ENCODE data around the gene PHF1.

Gene PHF1

GRCh38 chr6:33425668-33426577 is 15.1 kb downstream of the PHF1 start (continued):
- TF ChIP-seq KLF17 (tag by site-specific recombination; IDR thresholded peaks at IDR 0.05): peak; percentile 50; the same call in 1 of the 2 replicates
- no peak for TF ChIP-seq ZSCAN23 (tag by site-specific recombination; IDR thresholded peaks at IDR 0.05)
- TF ChIP-seq ZNF10 (tag by site-specific recombination; IDR thresholded peaks at IDR 0.05): no peak
- TF ChIP-seq ZIC2 (tag by site-specific recombination; IDR thresholded peaks at IDR 0.05): peak; percentile 76
- no peak for TF ChIP-seq AEBP2 (tag by site-specific recombination; IDR thresholded peaks at IDR 0.05; ENCODE audit: borderline replicate concordance)
- TF ChIP-seq ZNF426 (tag by site-specific recombination; IDR thresholded peaks at IDR 0.05): no peak
- TF ChIP-seq ZNF121 (tag by site-specific recombination; IDR thresholded peaks at IDR 0.05): no peak
- no peak for TF ChIP-seq ZNF18 (tag by site-specific recombination; IDR thresholded peaks at IDR 0.05)
- TF ChIP-seq ZNF76 (tag by site-specific recombination; IDR thresholded peaks at IDR 0.05; ENCODE audit: borderline replicate concordance, low read depth): no peak
- no peak for TF ChIP-seq BCL6B (tag by site-specific recombination; IDR thresholded peaks at IDR 0.05)
- no peak for TF ChIP-seq GFI1B (tag by site-specific recombination; IDR thresholded peaks at IDR 0.05)
- TF ChIP-seq ZNF24 (tag by site-specific recombination; IDR thresholded peaks at IDR 0.05): no peak
- TF ChIP-seq ZSCAN4 (tag by site-specific recombination; IDR thresholded peaks at IDR 0.05): no peak
- no peak for TF ChIP-seq INSM2 (tag by site-specific recombination; IDR thresholded peaks at IDR 0.05)
- no peak for TF ChIP-seq ZNF843 (tag by site-specific recombination; IDR thresholded peaks at IDR 0.05)
- TF ChIP-seq ZNF248 (tag by site-specific recombination; IDR thresholded peaks at IDR 0.05): no peak
- TF ChIP-seq ZEB2 (tag by site-specific recombination; IDR thresholded peaks at IDR 0.05): peak; percentile 75; the same call in 1 of the 2 replicates
- TF ChIP-seq ZNF791 (tag by site-specific recombination; IDR thresholded peaks at IDR 0.05): no peak
- TF ChIP-seq GLI2 (tag by site-specific recombination; IDR thresholded peaks at IDR 0.05; ENCODE audit: borderline replicate concordance, low read depth): no peak
- no peak for TF ChIP-seq ZNF747 (tag by site-specific recombination; IDR thresholded peaks at IDR 0.05)
- TF ChIP-seq PATZ1 (tag by site-specific recombination; IDR thresholded peaks at IDR 0.05): peak; percentile 84
- no peak for TF ChIP-seq ZNF292 (tag by site-specific recombination; IDR thresholded peaks at IDR 0.05; ENCODE audit: borderline replicate concordance, low read depth)
- no peak for TF ChIP-seq ZBTB48 (tag by site-specific recombination; IDR thresholded peaks at IDR 0.05)
- peak; percentile 80 for TF ChIP-seq WT1 (tag by site-specific recombination; IDR thresholded peaks at IDR 0.05)
- TF ChIP-seq ZNF239 (tag by site-specific recombination; IDR thresholded peaks at IDR 0.05): no peak
- no peak for TF ChIP-seq ZNF837 (tag by site-specific recombination; IDR thresholded peaks at IDR 0.05)
- no peak for TF ChIP-seq SCRT1 (tag by site-specific recombination; IDR thresholded peaks at IDR 0.05; ENCODE audit: borderline replicate concordance)
- TF ChIP-seq ZNF266 (tag by site-specific recombination; IDR thresholded peaks at IDR 0.05; ENCODE audit: low read depth): no peak
- TF ChIP-seq ZNF777 (tag by site-specific recombination; IDR thresholded peaks at IDR 0.05; ENCODE audit: borderline replicate concordance): no peak
- no peak for TF ChIP-seq ZNF112 (tag by site-specific recombination; IDR thresholded peaks at IDR 0.05)
